DMS 273 treated with DMSO at 0.1 percent for 48 hours (cell line): ENCODE data around the gene ZNF438.
"Not testable (repeated sequence)": the region's sequence is repeated elsewhere in the genome, so short reads cannot be mapped to it uniquely, and the experiment has no call there.

Experiments used
- DNase-seq: peaks from one replicate; lab custom pipeline; 2025; lab: John Stamatoyannopoulos, UW

The ZNF438 gene

DNA sequence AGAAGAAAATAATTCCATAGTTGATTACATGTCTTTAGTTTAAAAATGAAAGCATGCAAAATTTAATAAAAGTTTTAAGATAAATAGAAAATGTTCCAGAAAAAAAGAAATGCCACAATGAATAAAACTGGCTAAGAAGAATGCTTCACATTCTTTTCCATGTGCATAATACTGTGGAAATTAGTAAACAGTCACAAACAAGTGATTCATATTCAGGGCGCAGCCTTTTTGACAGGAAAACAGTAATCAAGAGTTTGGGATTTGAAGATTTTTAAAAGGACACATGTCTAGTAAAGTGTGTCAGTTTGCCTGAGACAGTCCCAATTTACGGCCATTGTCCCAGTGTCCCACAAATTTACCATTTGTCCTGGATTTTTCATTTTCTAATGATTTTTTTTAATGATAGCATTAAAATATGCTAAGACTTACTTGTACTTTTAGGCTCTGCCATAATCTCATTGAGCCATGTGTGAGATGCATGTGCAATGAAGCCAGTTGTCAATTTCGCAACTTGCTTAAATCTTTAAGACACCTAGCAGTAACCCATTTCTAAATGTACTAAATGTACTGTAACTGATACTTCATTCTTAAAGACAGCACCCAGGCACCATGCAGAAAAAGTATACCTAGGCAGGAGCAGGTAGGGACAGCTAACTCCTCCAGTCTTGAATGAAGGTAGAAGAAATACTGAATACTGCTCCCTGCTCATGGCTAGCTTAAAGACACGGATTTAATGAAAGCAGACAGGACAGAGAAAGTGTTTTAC, 46.9 kb downstream of the ZNF438 start:
- DNase-seq = no peak

DNA sequence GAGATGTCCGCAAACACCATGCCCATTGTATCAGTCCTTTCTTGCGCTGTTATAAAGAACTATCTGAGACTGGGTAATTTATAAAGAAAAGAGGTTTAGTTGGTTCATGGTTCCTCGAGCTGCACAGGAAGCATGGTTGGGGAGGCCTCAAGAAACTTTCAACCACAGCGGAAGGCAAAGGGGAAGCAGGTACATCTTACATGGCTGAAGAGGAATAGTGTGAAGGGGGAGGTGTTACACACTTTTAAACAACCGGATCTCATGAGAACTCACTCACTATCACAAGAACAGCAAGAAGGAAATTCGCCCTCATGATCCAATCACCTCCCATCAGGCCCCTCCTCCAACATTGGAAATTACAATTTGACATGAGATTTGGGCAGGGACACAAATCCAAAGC, 48.5 kb downstream of the ZNF438 start:
- DNase-seq = not testable (repeated sequence)

DNA sequence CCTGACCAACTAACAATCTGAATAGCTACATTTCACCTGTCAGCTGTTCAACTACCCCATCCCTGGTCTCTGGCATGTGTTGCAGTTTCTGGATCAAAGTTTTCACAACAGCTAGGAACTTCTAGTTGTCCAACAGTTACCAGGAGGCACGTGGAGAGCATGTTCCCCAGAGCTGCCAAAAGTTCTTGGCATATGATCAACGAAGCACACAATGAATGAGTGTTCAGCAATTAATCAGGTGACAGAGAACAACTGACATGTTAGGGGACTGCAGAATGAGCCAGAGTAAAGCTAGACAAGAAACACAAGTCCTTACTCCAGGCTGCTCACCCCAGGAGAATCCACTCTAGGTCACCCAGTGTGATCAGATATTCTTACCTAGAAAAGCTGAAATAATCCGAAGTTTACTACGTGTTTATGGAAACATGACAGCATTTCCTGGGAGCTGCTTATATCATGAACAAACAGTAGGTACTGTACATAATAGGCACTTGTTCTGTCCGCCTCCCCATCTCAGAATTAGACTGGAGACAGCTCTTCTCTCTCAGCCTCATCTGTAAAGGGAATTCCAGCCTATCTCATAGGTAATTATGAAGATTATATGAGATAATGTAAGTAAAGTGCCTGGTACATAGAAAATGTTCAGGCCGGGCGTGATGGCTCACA, 50.6 kb downstream of the ZNF438 start:
- no peak for DNase-seq

DNA sequence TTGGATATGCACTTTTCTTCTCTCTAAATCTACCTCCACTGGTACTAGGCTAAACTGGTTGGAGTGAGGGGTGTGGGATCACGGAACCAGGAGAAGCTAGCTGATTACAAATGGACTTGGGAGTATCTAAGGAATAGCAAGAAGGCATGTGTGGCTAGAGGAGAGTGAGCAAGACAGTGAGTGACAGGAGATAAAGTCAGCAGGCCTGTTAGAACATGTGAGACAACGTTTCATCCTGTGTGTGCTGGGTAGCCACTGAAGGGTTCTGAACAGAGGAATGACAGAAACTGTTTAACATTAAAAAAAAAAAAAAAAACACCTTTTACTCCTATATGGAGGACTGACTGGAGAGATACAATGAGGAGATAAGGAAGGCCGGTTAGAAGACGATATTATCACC, 51.7 kb downstream of the ZNF438 start:
- DNase-seq = no peak

DNA sequence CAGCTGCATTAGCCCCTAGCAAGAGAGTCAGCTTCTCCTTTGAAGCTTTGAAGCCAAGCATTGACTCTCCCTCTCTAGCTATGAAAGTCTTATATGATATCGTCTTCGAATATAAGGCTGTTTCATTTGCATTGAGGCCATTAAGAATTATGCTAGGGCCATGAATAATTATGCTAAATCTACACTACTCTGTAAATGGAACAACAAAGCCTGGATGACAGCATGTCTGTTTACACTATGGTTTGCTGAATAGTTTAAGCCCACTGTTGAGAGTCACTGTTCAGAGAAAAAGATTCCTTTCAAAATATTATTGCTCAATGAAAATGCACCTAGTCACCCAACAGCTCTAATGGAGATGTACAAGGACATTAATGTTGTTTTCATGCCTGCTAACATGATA, 52.8 kb downstream of the ZNF438 start:
- DNase-seq = no peak

DNA sequence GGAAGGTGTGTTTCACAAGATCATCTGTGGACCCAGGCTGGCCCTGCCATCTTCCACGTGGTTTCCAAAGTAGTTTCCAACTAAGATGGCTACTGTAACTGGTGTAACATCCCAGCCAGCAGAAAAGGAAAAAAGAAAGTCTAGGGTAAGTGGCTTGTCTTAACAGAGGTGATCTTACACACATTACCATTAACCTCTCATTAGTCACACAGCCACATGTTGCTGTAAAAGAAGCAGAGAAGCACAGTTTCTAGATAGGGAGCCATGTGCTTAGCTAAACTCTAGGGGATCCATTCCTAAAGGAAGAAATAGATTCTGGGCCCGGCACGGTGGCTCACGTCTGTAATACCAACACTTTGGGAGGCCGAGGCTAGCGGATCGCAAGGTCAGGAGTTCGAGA, 54.3 kb downstream of the ZNF438 start:
- no peak for DNase-seq

DNA sequence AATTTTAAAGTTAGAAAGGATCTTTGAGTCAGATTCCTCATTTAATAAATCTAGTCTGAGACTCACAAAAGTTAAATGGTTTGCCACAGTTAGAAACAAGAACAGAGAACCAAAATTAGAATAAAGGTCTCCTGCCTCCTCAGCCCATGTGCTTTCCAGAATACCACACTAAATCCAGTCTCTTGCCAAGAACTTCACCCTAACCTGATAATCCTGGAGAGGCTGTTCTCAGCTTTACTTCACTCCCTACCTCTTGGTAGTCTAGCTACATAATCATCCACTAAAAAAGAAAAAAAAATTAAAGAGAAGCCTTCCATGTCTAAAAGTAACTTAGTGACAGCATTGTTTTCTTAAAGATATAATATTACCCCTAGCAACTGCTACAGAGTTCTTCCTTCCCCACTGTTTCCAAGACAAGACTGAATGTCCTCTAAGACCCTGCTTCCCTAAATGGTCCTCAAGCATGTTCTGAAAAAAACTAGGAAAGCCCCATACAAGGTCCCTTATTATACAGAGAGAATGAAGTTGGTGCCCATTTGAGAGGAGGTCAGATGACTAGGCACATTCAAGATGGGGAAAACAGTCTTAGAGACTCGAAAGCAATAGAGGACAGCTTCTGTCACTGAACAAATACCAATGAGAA, 56.8 kb downstream of the ZNF438 start:
- no peak for DNase-seq

DNA sequence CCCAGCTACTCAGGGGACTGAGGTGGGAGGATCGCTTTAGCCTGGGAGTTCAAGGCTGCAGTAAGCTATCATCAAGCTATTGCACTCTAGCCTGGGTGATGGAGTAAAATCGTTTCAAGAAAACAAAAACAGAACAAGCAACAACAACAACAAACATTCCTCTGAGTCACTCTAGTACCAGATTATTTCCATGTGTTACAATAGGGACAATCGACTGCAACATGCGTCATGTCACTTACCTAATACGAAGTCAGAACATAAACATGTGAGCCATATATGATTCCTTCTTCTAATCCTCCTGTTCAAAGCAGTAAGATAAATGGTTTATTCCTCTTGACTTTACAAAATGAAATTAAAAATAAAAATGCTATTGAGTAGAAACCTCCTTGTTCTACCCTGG, 57.3 kb downstream of the ZNF438 start:
- no peak for DNase-seq

DNA sequence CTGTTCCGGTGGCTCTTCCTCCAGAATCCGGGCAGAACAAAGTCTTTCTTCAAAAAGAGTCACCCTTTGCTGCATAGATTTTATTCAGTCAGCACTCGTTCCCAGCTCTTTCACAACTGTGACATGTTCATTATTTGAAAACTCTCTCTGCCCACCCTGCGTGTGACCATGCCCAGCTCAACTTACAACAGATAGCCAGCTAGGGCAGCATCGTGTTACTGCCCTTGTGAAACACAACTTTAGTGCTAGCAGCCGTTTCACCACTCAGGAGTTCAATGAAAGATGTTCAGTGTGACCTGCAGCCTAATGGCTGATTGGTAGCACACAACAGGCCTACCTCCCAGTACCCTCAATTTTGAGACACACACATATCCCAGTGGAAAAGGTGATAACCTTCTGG, 57.9 kb downstream of the ZNF438 start:
- DNase-seq = no peak

DNA sequence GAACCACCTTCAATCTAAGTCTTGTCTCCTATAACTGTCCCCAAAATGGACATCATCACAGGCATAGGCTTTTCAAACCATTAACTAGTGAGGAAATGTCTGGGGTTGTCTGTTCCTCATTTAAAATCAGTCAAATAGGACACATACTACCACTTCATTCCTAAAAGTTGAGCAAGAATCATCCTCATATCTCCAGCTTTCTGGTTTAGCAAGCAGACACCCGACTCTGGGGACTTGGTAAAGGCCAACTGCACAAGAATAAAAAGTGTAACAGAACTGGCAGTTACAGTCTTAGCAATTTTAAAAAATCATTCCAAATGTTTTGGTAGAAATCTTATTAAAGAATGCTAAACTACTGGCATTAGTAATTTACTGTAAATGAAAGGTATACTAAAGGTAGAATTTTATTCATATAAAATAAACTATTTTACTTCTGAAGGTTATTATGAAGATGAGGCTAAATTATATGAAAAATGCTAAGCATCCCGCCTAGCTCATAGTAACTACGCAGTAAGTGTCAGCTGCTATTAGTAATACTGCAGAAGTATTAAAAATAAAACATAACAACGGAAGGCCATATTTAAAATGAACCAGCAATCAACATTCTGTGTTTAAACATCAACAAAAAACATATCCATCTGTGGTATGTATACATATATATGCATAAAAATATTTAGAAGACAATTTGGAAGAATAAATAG, 60.8 kb downstream of the ZNF438 start:
- no peak for DNase-seq

DNA sequence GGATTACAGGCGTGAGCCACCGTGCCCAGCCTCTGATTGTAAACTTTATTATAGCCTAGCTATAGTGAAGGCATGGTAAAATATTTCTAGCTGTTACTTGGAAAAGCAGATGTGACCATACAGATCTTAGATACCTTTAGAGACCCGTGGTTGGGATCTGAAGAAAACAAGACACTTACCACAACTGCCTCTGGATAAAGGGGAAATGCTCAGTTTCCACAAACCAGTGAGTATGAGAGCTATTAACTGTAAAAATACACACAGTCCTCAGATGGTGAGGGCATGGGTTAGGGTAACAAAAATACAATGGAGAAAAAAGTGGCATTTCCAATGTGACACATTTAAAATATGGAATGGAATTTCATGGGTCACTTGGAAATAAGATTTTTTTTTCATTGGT, 63.0 kb downstream of the ZNF438 start:
- no peak for DNase-seq

DNA sequence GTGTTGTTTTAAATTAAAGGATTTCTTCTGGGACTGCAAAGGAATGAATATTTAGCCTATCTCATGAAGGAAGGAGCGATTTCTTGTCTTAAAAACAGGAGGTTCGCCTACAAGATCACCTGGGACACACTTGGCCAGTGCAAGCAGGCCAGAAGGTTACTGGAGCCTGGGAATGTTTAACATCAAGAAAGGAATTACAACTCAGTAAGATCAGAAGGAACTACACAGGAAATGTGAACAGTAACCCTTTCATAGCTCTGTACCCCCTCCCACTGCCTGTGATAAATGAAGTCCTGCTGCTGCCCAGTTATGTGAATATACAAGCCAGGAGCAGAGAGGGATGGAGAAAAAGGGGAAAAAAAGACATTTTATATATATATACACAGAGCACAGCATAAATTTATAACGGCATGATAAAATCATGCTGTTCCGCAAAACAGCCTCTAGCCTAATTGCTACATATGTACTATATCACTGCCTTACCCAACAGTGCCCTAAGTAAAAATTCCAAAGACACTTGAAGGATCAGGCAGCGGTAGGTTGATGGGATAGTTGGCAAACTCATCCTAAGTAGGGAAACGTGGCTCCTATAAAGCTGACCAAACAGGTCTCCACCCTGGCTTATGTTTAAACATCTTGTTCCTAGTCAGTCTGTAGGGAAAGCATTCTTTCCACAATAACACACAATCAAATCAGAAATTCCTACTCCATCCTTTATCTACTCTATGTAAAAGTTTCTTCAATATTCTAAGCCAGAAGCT, 63.8 kb downstream of the ZNF438 start:
- DNase-seq = no peak

DNA sequence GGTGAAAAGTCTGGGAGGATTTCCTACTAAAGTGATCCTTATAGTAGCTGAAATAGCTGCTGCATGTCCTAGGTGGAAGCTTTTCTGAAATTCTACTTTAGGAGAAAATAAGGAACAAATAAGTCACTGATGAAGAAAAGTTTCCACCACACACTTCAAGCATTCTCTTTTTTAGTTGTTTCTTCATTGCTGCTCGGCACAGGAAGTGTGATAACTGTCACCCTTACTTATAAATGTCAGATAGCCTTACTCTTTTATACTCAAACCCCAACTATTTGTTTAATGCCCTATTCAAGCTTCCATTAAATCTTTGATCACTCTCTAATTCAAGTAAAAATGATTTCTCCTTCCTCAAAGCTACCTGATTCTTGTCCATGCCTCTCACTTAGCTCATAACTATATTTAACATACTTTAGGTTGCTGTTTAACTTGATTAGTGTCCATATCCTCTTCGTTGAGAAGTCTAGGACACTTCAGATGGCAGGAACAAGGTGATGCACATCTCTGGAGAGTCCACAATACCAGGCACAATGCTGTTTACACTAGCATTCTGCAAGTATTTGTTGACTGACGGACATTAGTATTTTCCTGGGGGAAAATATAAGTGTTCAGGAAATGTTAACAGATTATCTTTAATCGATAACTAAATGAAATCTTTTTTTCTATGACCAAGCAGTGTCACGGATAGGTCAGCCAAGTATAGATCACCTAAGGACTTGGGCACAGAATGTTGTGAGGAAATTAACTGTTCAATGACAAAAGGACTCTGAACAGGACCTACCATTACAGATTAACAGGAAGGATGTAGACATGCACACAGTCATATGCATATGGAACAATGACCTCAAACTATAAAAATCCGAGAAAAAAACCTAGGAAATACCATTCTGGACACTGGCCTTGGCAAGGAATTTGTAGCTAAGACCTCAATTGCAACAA, 67.4 kb downstream of the ZNF438 start:
- DNase-seq = no peak

DNA sequence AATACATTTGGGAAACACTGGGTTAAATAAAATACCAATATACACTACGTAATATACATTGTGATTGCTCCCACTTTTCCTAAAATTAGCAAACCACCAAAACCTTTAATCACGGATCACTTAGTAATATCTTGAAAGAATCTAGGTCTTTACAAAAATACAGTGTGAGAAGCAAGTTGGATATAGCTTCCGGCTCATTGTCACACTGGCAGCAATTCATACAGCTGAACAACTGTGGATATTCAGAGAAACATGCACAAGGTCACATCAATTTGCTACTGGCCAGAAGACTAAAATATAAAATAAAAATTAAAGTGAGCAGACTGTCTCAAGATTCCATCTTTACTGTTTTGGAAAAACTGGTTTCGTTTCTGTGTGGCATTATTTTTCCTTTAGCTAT, 69.1 kb downstream of the ZNF438 start:
- DNase-seq = no peak

DNA sequence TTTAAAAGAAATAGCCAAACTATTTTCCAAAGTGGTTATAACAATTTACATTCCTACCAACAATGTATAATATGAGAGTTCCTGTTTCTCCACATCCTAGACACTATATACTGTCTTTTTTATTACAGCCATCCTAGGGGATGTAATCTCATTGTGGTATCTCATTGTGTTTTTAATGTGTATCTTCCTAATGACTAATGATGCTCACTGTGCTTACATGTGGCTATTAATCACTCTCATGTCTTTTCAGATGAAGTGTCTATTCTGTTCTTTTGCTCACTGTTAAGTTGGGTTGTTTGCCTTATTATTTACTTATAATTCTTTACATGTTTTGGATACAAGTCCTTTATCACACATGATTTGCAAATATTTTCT, 71.8 kb downstream of the ZNF438 start:
- DNase-seq = no peak

DNA sequence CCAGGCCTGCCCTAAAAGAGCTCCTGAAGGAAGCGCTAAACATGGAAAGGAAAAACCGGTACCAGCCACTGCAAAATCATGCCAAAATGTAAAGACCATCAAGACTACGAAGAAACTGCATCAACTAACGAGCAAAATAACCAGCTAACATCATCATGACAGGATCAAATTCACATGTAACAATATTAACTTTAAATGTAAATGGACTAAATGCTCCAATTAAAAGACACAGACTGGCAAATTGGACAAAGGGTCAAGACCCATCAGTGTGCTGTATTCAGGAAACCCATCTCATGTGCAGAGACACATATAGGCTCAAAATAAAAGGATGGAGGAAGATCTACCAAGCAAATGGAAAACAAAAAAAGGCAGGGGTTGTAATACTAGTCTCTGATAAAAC, 82.4 kb downstream of the ZNF438 start:
- DNase-seq = not testable (repeated sequence)

DNA sequence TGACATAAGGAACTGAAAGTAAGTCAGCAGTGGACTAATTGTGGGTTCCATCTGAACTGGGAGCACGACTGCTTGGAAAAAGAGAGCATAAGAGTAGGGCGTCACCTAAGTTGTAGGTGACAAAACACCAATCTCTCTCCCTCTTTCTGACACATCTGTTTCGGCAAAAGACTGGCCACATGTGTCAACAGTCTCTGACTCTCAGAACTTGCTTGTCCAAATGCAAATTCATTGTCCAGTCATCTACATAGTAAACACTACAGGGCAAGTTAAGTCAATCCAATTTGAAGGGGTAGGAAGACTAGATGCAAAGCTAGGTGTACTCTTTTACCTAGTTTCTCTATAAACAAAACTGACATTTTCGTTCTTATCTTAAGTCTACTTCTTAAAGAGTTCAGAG, 87.7 kb downstream of the ZNF438 start:
- DNase-seq = no peak

DNA sequence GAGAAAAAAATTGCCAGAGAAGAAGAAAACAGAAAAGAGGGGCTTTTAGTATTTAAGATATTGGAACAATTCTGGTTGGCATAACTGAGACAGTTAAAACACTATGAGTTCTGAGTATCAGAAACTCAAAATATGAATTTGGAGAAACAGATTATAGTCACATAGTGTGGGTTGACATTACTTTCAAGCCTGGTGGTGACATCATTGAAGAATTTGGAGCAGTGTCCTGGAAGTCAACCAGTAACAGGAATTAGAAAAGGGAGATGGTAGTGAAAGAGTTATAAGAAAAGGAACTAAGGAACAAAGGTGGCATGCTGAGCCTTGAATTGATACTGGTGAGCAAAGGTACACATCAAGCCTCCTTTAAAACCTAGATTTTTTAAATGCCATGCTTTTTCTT, 88.2 kb downstream of the ZNF438 start:
- no peak for DNase-seq

DNA sequence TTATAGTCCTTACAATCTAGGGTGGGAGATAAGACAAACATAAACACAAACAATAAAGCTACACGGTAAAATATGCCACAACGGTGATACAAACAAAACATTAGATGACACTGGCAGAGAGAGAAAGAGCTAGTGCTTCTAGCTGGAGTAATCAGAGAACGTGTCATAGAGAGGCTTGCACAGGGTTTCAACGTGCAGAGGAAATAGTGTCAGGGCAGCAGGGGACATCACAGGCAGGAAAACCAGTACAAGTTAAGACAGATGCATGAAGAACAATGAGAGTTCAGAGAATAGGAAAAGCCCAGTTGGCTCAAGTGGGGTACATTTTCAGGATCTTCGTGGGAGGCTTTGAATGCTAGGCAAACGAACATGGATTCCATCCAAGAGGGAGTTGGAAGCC, 91.4 kb downstream of the ZNF438 start:
- DNase-seq = no peak

DNA sequence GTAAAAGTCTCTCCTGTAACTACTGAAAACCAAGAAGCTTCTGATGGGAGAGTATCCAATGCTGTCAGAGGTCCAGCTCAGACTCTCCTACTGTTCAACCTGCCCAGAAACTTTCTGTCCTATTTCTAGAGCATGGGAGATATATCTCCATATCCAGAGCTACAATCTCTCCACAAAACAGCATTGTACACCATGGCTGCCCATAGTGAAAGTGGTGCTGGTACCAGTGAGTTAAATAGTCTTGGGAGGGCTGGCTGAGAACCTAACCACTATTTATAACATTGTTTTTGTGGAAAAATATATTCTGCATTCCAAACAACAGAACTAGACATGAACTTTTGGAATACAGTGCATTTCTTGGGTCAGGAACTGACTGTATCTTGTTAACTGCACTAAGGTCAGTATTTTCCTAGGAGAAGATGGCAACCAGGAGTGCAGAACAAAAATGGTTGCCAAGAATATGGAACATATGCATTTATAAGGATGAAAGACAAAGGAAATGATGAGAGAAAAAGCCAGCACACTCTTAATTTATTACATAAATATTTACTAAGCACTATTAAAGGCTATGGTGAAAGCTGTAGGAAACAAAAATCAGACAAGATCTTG, 91.9 kb downstream of the ZNF438 start:
- no peak for DNase-seq

DNA sequence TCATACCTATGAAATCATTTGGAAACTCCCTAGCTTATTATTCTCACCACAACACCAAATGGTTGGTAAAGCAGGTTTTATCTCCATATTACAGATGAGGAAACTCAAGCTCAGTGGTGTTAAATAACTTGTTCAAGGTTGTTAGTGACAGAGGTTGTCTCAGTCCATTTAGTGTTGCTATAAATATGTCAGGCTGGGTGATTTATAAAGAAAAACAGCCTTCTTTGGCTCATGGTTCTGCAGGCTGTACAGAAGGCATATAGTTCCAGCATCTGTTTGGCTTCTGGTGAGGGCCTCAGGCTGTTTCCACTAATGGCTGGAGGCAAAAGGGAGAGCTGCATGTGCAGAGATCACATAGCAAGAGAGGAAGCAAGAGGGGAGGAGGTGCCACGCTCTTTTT, 96.6 kb downstream of the ZNF438 start:
- DNase-seq = peak; percentile 48
